ENCODE measurements around the gene SNX15.

The SNX15 gene

DNA sequence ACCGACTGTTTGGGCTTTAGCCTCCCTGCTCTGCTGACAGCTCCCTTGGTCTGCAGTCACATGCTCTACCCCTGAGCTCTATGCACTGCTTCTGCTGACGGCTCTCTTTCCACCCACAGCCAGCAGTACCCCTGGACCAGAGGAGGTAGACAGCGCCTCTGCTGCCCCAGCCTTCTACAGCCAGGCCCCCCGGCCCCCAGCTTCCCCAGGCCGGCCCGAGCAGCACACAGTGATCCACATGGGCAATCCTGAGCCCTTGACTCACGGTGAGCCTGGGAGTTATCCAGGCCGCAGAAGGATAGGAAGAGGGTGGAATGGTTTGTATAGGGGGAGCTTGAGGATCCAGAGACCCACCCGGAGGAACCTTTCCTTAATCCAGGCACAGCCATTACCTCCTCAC, 59.6 kb downstream of the SNX15 start:
- FAIRE-seq, result no peak

DNA sequence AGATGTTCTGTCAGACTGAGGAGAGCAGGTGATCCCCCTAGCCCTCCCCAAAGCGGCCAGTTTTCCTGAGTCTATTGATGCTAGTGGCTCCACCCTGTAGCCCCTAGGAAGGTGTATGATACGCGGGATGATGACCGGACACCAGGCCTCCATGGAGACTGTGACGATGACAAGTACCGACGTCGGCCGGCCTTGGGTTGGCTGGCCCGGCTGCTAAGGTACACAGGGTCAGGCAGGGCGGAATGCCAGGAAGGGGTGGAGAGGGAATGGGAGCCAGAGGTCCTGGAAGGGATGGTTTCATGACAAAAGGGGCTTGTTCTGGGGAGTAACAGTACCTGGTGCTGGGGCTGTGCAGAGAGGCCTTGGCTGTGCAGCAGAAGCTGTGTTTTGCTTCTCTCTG, 60.0 kb downstream of the SNX15 start:
- FAIRE-seq, result no peak

DNA sequence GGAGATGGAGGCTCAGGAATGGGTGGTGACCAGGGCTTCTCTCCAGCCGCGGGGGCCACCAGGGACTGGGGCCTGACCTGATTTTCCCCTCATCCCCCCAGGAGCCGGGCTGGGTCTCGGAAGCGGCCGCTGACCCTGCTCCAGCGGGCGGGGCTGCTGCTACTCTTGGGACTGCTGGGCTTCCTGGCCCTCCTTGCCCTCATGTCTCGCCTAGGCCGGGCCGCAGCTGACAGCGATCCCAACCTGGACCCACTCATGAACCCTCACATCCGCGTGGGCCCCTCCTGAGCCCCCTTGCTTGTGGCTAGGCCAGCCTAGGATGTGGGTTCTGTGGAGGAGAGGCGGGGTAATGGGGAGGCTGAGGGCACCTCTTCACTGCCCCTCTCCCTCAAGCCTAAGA, 60.6 kb downstream of the SNX15 start:
- no peak for FAIRE-seq

DNA sequence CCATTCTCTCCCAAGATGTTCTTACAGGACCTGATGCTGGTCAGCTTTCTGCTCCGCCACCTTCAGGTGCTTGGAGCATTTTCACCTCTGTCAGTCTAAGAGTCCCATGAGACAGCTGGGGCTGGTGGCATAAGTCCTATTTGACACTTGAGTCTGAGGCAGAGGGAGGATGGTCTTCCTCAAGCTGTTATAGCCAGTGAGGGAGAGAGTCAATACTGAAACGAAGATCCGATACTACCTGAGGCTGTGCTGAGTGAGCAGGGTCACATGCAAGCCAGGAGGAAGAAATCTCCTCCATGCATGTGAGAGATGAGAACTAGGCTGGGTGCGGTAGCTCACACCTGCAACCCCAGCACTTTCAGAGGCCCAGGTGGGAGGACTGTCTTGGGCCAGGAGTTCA, 62.4 kb downstream of the SNX15 start:
- FAIRE-seq, result no peak
